Liver (tissue), 3 donors: ENCODE results near the gene RNF168.
"Not testable (repeated sequence)": the region's sequence is repeated elsewhere in the genome, so short reads cannot be mapped to it uniquely, and the experiment has no call there.

ENCODE experiments used
- CTCF ChIP-seq: fragments of 150-350 bp; IDR thresholded peaks from 2 replicates; pipeline ENCODE4 v1.5.1; 2017; ENCODE audit warnings: improper control_type of control experiment, low read depth, low read length; ENCODE audit not compliant: missing input control
- EGR1 ChIP-seq, 2 donors: IDR thresholded peaks; 2 replicates each; pipeline ENCODE4 v1.6.1; 2016 to 2018; ENCODE audit warnings: antibody characterized with exemption in 2 of 2, low read depth in 2 of 2
- TF ChIP-seq, protein P1 (sequence below): IDR thresholded peaks from 2 replicates; pipeline ENCODE4 v1.6.1; 2016; ENCODE audit warnings: antibody characterized with exemption, mild to moderate bottlenecking
- donor health status: healthy.
- donor health status: healthy.

DNA sequence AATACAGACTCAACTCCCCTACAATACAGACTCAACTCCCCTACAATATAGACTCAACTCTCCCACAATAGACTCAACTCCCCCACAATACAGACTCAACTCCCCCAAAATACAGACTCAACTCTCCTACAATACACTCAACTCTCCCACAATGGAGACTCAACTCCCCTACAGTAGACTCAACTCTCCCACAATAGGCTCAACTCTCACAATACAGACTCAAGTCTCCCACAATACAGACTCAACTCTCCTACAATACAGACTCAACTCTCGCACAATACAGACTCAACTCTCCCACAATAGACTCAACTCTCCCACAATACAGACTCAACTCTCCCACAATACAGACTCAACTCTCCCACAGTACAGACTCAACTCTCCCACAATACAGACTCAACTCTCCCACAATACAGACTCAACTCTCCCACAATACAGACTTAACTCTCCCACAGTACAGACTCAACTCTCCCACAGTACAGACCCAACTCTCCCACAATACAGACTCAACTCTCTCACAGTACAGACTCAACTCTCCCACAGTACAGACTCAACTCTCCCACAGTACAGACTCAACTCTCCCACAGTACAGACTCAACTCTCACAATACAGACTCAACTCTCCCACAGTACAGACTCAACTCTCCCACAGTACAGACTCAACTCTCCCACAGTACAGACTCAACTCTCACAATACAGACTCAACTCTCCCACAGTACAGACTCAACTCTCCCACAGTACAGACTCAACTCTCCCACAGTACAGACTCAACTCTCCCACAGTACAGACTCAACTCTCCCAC, 40.7 kb downstream of the RNF168 start:
- TF ChIP-seq CTCF; EGR1 (IDR thresholded peaks at IDR 0.05; ENCODE audit: low read depth in 2 of 2): not testable (repeated sequence)
- TF ChIP-seq, protein P1, sequence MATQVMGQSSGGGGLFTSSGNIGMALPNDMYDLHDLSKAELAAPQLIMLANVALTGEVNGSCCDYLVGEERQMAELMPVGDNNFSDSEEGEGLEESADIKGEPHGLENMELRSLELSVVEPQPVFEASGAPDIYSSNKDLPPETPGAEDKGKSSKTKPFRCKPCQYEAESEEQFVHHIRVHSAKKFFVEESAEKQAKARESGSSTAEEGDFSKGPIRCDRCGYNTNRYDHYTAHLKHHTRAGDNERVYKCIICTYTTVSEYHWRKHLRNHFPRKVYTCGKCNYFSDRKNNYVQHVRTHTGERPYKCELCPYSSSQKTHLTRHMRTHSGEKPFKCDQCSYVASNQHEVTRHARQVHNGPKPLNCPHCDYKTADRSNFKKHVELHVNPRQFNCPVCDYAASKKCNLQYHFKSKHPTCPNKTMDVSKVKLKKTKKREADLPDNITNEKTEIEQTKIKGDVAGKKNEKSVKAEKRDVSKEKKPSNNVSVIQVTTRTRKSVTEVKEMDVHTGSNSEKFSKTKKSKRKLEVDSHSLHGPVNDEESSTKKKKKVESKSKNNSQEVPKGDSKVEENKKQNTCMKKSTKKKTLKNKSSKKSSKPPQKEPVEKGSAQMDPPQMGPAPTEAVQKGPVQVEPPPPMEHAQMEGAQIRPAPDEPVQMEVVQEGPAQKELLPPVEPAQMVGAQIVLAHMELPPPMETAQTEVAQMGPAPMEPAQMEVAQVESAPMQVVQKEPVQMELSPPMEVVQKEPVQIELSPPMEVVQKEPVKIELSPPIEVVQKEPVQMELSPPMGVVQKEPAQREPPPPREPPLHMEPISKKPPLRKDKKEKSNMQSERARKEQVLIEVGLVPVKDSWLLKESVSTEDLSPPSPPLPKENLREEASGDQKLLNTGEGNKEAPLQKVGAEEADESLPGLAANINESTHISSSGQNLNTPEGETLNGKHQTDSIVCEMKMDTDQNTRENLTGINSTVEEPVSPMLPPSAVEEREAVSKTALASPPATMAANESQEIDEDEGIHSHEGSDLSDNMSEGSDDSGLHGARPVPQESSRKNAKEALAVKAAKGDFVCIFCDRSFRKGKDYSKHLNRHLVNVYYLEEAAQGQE, result not testable (repeated sequence)
